GM19468 (cell line): ENCODE results near the gene INHBE.
"Not testable (repeated sequence)": the region's sequence is repeated elsewhere in the genome, so short reads cannot be mapped to it uniquely, and the experiment has no call there.

Experiments
- ATAC-seq: cut with Tn5 transposase; IDR thresholded peaks from one replicate; pipeline ENCODE4 v1.9.1; 2021; ENCODE audit warnings: mild to moderate bottlenecking, moderate library complexity, moderate number of reproducible peaks; ENCODE audit not compliant: unreplicated experiment; ENCODE audit errors: extremely low read depth

INHBE gene

DNA sequence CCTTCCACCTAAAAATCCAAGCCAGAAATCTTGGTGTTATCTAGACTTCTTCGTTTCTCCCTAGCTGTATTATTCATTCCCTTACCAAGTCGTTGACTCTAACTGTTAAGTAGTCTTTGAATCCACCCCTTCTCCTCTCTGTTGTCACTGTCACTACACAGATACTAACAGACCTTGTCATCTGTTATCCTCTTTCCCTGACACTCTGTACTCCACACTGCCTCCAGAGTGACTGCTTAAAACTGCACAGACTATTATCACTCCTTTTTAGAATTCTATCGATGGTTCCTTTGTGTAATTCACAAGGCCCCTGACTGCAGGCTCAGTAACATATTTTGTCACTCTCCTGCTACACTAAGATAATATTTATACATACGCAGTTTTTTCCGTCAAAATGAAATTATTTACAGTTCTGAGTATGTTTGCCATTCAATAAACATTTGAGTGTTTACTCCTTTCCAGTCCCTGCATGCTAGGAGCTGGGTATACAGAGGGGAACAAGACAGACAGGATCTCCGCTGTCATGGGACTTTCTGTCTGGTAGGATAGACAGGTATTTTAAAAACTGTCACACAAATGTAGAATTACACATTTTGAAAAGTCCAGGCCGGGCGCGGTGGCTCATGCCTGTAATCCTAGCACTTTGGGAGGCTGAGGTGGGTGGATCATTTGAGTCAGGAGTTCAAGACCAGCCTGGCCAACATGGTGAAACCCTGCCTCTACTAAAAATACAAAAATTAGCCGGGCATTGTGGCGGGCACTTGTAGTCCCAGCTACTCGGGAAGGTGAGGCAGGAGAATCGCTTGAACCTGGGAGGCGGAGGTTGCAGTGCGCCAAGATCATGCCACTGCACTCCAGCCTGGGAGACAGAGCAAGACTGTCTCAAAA, 36.5 kb downstream of the INHBE start:
- no peak for ATAC-seq

DNA sequence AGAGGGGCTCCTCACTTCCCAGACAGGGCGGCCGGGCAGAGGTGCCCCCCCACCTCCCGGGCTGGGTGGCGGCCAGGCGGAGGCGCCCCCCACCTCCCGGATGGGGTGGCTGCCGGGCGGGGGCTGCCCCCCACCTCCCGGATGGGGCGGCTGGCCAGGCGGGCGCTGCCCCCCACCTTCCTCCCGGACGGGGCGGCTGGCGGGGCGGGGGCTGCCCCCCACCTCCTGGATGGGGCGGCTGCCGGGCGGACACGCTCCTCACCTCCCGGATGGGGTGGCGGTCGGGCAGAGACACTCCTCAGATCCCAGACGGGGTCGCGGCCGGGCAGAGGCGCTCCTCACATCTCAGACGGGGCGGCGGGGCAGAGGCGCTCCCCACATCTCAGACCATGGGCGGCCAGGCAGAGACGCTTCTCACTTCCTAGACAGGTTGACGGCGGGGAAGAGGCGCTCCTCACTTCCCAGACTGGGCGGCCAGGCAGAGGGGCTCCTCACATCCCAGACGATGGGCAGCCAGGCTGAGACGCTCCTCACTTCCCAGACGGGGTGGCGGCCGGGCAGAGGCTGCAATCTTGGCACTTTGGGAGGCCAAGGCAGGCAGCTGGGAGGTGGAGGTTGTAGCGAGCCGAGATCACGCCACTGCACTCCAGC, 40.1 kb downstream of the INHBE start:
- ATAC-seq = not testable (repeated sequence)

DNA sequence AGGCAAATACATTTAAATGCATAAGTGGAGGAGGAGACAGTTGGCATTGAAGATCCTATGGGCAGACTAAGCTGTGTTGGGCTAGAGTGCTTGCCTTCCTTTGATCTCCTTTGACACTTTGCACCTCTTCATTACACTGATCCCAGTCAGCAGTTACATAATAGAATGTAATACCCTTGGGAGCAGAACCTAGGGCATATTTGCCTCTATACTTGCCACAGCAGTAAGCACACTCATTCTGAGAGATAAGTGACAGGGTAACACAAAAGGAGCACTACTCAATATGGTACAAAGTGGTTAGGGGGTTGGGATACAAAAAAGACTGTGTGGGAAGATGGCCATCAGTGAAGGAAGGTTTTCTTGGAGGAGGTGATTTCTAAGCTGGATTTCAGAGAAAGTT, 41.7 kb downstream of the INHBE start:
- no peak for ATAC-seq

DNA sequence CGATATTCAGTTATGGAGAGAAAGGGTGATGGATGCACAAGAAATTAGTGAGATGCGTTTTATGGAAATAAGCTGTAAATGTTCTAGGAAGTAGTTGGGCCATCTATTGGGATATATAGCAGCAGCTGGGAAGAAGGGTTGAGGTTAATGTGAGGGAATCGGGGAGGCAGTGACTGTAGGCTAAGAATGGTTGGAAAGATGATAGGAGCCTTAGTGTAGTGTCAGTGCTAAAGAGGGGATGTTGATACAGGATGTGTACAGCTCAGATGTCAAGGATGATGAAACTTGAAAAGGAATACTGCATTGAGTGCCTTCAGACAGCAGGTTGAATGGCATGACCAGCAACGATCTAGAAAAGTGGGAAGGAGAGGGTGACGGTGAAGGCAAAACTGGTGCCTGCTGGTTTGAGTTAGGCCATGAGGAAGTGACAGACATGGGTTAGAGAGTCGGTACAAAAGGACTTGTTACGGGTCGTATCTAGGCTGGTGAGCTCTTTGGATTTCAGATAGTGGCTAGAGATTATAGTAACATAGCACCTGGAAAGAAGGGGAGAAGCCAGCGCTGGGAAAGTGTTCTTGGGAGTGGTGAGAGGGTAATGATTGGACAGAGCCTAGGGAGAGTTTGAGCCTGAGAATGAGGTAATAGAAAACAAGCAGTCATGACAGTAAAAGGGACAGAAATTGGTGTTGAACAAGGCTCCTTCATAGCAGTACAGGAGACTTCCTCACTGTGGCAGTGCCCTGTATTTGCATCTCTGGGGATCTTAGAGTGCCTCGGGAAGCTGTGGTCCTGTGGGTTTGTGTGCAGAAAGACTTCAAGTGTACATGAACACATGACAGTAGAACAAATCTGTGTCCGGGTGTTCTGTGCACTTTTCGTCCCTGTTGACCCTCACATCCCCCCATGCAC, 42.4 kb downstream of the INHBE start:
- no peak for ATAC-seq

DNA sequence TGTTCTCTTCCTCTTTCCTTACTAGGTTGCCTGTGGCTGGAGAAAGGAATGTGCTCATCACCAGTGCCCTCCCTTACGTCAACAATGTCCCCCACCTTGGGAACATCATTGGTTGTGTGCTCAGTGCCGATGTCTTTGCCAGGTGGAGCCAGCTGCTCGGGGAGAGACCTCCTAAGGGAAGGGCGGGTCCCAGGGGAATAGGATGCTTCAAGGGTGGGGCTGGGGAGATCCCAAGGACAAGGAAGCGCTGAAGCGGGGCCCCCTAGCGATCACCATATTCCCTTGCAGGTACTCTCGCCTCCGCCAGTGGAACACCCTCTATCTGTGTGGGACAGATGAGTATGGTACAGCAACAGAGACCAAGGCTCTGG, 43.0 kb downstream of the INHBE start:
- no peak for ATAC-seq

DNA sequence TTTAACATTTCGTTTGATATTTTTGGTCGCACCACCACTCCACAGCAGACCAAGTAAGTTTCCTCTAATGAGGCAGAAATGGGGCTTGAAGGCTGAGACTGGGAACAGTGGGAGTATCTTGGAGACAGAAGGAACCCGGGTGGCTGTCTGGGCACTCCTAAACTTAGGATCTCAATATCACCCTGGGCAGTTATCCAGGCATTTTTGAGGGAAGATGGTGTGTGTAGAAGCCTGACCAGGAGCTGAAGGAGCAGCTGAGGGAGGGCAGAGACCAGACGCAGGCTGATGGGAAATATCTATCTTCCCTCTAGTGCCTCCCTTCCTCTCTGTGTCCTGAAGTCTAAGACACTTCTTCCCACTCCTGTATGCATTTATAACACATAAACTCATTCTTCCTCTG, 43.5 kb downstream of the INHBE start:
- no peak for ATAC-seq

DNA sequence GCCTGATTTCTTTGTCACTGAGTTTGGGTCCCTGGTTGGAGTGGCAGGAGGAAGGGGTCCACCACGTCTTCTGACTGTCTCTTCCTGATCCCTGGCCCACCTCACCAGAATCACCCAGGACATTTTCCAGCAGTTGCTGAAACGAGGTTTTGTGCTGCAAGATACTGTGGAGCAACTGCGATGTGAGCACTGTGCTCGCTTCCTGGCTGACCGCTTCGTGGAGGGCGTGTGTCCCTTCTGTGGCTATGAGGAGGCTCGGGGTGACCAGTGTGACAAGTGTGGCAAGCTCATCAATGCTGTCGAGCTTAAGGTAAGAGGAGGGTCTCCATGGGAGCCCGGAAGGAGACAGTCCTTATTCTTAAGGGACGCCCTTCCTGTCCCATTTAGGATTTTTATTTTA, 45.1 kb downstream of the INHBE start:
- no peak for ATAC-seq

DNA sequence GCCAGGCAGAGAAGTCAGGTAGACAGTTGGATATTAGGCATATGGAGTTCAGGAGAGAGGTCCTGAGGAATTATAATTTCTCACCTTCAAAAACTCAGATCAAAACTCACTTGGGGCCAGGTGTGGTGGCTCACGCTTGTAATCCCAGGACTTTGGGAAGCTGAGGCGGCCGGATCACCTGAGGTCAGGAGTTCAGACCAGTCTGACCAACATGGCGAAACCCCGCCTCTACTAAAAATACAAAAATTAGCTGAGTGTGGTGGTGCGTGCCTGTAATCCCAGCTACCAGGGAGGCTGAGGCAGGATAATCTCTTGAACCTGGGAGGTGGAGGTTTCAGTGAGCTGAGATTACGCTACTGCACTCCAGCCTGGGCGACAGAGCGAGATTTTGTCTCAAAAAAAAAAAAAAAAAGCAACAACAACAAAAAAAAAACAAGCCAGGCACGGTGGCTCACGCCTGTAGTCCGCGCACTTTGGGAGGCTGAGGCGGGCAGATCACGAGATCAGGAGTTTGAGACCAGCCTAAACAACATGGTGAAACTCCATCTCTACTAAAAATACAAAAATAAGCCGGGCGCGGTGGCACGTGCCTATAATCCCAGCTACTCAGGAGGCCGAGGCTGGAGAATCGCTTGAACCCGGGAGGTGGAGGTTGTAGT, 47.3 kb downstream of the INHBE start:
- ATAC-seq = not testable (repeated sequence)

DNA sequence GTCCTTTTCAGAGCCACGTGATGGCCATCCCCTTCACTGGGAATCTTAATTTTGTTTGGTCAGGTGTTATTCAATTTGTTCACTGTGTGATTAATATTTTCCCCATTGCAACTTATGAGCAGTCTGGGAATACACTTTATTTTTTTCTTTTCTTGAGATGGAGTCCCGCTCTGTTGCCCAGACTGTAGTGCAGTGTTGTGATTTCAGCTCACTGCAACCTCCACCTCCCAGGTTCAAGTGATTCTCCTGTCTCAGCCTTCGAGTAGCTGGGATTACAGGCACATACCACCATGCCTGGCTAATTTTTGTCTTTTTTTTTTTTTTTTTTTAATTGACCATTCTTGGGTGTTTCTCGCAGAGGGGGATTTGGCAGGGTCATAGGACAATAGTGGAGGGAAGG, 51.4 kb downstream of the INHBE start:
- ATAC-seq = not testable (repeated sequence)
